H1 (cell line): ENCODE measurements around the gene THAP5. TPM values are rescaled to one million over a fixed set of nuclear protein-coding genes. Genes with fewer than 3 reads are reported as not detected.

Experiments
- CBX8 ChIP-seq: fragments of 300-800, 300-1000 bp; sonication (generic); IDR thresholded peaks from 2 replicates; pipeline ENCODE4 v1.7.1; 2016; ENCODE audit warnings: low read depth, low read length, borderline replicate concordance
- RBBP5 ChIP-seq: IDR thresholded peaks from 2 replicates; pipeline ENCODE4 v1.7.1; 2012; ENCODE audit warnings: low read depth, mild to moderate bottlenecking, inconsistent platforms, low read length, moderate library complexity, borderline replicate concordance
- TAF1 ChIP-seq: IDR thresholded peaks from 2 replicates; pipeline ENCODE4 v1.6.1; 2011; ENCODE audit warnings: mild to moderate bottlenecking, low read depth, low read length
- TEAD4 ChIP-seq: IDR thresholded peaks from 2 replicates; pipeline ENCODE4 v1.6.1; 2012; ENCODE audit warnings: low read depth, low read length, inconsistent platforms, mixed read lengths
- polyA plus RNA-seq, 7 experiments: library from polyadenylated mRNA; depleted of rRNA in 3 of 7; stranded (reverse) in 5 of 7; unstranded in 2 of 7; fragments of >200 nt in 5 of 7; fragments of 200-250 nt in 2 of 7; gene quantifications; 1 replicate in 5 of 7; 2 replicates in 1 of 7; 4 replicates in 1 of 7; pipeline versions ENCODE4 v1.2.1 to v1.2.3, GENCODE V29; 2011 to 2013; ENCODE audit warnings: missing spikeins in 2 of 7, mixed read lengths in 2 of 7
- total RNA-seq: library from RNA; stranded (reverse); fragmentation: NEBNext Ultra II Directional; extraction: Animal tissue kit (Norgen Biotek cat#: 25700); gene quantifications from 2 replicates; pipeline ENCODE4 v1.2.1, GENCODE V29; 2021

THAP5 gene
- total and polyA plus RNA-seq, 2 of the 8 experiments (the other 6 are each of a cell fraction or from before 2014, with no cell fraction given): 3.9 to 24.2 TPM

- TF ChIP-seq RBBP5 (no peak), TAF1 (no peak), TEAD4 (no peak), CBX8 (no peak)
- TF ChIP-seq, all 59 proteins: peak for 0
Observed at GRCh38 chr7:108575156-108575555, 5.7 kb upstream of the THAP5 start (continued).
